Loucy (cell line): ENCODE data around the gene POLA1.

Experiments
- EZH2phosphoT487 ChIP-seq: fragments of 200-600 bp; IDR thresholded peaks from 2 replicates; pipeline ENCODE4 v1.6.1; 2018; ENCODE audit warnings: antibody characterized with exemption, mild to moderate bottlenecking, moderate library complexity, borderline replicate concordance
- TF ChIP-seq, protein P1 (sequence below): fragments of 200-600 bp; sonication (generic); conservative IDR thresholded peaks from 2 replicates; pipeline ENCODE4 v1.5.1; 2014; ENCODE audit warnings: mild to moderate bottlenecking, antibody characterized with exemption, low read length

DNA sequence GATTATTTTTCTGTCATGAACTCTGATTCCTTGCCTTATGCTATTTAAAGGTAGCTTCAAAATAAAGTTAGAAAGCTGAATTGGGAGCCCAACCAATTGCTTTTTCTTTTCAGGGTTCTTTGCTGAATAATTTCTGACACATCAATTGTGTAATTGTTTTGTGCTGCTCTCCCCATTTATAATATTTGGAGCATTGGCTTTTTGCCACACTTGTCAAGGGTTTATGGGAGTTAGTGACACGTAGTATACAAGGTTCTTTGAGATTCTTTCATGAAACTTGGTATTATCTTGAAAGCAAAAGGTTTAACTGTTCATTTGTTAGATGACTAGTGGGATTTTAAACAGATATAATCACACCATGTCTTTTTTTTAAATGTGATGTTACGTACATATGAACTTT lies 80.9 kb downstream of the POLA1 start:
- TF ChIP-seq, protein P1, sequence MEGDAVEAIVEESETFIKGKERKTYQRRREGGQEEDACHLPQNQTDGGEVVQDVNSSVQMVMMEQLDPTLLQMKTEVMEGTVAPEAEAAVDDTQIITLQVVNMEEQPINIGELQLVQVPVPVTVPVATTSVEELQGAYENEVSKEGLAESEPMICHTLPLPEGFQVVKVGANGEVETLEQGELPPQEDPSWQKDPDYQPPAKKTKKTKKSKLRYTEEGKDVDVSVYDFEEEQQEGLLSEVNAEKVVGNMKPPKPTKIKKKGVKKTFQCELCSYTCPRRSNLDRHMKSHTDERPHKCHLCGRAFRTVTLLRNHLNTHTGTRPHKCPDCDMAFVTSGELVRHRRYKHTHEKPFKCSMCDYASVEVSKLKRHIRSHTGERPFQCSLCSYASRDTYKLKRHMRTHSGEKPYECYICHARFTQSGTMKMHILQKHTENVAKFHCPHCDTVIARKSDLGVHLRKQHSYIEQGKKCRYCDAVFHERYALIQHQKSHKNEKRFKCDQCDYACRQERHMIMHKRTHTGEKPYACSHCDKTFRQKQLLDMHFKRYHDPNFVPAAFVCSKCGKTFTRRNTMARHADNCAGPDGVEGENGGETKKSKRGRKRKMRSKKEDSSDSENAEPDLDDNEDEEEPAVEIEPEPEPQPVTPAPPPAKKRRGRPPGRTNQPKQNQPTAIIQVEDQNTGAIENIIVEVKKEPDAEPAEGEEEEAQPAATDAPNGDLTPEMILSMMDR: no peak
- no peak for TF ChIP-seq EZH2phosphoT487
